A549 (cell line): ENCODE measurements around the gene SCGB1C1.

ENCODE experiments used
- BCL3 ChIP-seq: fragments of >200 bp; sonication (Bioruptor Twin); formaldehyde crosslinking; IDR thresholded peaks from 3 replicates; pipeline ENCODE4 v1.6.1; 2016
- ESRRA ChIP-seq: fragments of 150-350 bp; IDR thresholded peaks from 2 replicates; pipeline ENCODE4 v1.6.1; 2014; ENCODE audit warnings: mild to moderate bottlenecking, low read length, borderline replicate concordance
- GATA3 ChIP-seq: IDR thresholded peaks from 2 replicates; pipeline ENCODE4 v1.6.1; 2012; ENCODE audit warnings: borderline replicate concordance
- HMGXB4 ChIP-seq: fragments of 250-450 bp; sonication (Bioruptor Pico); IDR thresholded peaks from 2 replicates; pipeline ENCODE4 v1.5.0; 2021; ENCODE audit warnings: mild to moderate bottlenecking, moderate library complexity, borderline replicate concordance
- MAFK ChIP-seq: fragments of 450-650 bp; IDR thresholded peaks from 2 replicates; pipeline ENCODE4 v1.6.1; 2014; ENCODE audit not compliant: partially characterized antibody
- MYC ChIP-seq: IDR thresholded peaks from 2 replicates; pipeline ENCODE4 v1.6.1; 2012; ENCODE audit warnings: mild to moderate bottlenecking, inconsistent platforms, low read length, improper control_type of control experiment, borderline replicate concordance
- NFE2L2 ChIP-seq: fragments of 150-350 bp; conservative IDR thresholded peaks from 2 replicates; pipeline ENCODE4 v1.6.1; 2014; ENCODE audit warnings: low read length
- POLR2A ChIP-seq: IDR thresholded peaks from 2 replicates; pipeline ENCODE4 v1.6.1; 2012; ENCODE audit warnings: mild to moderate bottlenecking, low read length
- RAD21 ChIP-seq, 2 experiments: fragments of >200 bp in 1 of 2; sonication (Bioruptor Twin) in 1 of 2; formaldehyde crosslinking in 1 of 2; IDR thresholded peaks in 1 of 2; conservative IDR thresholded peaks in 1 of 2; 2 replicates in 1 of 2; 3 replicates in 1 of 2; pipeline ENCODE4 v1.6.1; 2012 to 2018; ENCODE audit warnings: inconsistent platforms in 1 of 2
- RFX5 ChIP-seq: fragments of 450-650 bp; IDR thresholded peaks from 2 replicates; pipeline ENCODE4 v1.7.1; 2014; ENCODE audit warnings: antibody characterized with exemption, mild to moderate bottlenecking, moderate library complexity
- TF ChIP-seq, protein P1 (sequence below): fragments of >200 bp; sonication (Bioruptor Twin); formaldehyde crosslinking; IDR thresholded peaks from 3 replicates; pipeline ENCODE4 v1.5.1; 2016
- TF ChIP-seq, protein P2 (sequence below): IDR thresholded peaks from 2 replicates; pipeline ENCODE4 v1.6.1; 2012
- TF ChIP-seq, protein P3 (sequence below): fragments of 200-600 bp; sonication (generic); IDR thresholded peaks from 2 replicates; pipeline ENCODE4 v1.6.1; 2016; ENCODE audit warnings: antibody characterized with exemption, mild to moderate bottlenecking, moderate library complexity

DNA sequence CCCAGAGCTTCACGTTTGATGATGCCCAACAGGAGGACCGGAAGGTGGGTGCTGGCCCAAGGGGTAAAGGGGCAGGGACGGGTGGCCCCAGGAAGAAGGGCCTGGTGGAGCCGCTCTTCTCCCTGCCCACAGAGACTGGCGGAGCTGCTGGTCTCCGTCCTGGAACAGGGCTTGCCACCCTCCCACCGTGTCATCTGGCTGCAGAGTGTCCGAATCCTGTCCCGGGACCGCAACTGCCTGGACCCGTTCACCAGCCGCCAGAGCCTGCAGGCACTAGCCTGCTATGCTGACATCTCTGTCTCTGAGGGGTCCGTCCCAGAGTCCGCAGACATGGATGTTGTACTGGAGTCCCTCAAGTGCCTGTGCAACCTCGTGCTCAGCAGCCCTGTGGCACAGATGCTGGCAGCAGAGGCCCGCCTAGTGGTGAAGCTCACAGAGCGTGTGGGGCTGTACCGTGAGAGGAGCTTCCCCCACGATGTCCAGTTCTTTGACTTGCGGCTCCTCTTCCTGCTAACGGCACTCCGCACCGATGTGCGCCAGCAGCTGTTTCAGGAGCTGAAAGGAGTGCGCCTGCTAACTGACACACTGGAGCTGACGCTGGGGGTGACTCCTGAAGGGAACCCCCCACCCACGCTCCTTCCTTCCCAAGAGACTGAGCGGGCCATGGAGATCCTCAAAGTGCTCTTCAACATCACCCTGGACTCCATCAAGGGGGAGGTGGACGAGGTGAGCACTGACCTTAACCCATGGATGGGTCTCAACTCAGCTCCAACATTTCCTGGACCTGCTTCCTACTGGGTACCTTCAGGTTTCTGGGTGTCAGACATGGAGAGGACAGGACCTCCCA, 16.6 kb downstream of the SCGB1C1 start:
- TF ChIP-seq, protein P1, sequence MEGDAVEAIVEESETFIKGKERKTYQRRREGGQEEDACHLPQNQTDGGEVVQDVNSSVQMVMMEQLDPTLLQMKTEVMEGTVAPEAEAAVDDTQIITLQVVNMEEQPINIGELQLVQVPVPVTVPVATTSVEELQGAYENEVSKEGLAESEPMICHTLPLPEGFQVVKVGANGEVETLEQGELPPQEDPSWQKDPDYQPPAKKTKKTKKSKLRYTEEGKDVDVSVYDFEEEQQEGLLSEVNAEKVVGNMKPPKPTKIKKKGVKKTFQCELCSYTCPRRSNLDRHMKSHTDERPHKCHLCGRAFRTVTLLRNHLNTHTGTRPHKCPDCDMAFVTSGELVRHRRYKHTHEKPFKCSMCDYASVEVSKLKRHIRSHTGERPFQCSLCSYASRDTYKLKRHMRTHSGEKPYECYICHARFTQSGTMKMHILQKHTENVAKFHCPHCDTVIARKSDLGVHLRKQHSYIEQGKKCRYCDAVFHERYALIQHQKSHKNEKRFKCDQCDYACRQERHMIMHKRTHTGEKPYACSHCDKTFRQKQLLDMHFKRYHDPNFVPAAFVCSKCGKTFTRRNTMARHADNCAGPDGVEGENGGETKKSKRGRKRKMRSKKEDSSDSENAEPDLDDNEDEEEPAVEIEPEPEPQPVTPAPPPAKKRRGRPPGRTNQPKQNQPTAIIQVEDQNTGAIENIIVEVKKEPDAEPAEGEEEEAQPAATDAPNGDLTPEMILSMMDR: no peak
- TF ChIP-seq POLR2A (no peak), HMGXB4 (no peak), RAD21 (conservative IDR thresholded peaks at IDR 0.05 in 1 of 2, IDR thresholded peaks at IDR 0.05 in 1 of 2) (no peak), NFE2L2 (no peak), MYC (no peak), GATA3 (no peak), BCL3 (no peak), ESRRA (no peak), RFX5 (no peak), MAFK (no peak)
- TF ChIP-seq, protein P2, sequence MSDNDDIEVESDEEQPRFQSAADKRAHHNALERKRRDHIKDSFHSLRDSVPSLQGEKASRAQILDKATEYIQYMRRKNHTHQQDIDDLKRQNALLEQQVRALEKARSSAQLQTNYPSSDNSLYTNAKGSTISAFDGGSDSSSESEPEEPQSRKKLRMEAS: no peak; the same call in 1 of the 2 replicates
- TF ChIP-seq, protein P3, sequence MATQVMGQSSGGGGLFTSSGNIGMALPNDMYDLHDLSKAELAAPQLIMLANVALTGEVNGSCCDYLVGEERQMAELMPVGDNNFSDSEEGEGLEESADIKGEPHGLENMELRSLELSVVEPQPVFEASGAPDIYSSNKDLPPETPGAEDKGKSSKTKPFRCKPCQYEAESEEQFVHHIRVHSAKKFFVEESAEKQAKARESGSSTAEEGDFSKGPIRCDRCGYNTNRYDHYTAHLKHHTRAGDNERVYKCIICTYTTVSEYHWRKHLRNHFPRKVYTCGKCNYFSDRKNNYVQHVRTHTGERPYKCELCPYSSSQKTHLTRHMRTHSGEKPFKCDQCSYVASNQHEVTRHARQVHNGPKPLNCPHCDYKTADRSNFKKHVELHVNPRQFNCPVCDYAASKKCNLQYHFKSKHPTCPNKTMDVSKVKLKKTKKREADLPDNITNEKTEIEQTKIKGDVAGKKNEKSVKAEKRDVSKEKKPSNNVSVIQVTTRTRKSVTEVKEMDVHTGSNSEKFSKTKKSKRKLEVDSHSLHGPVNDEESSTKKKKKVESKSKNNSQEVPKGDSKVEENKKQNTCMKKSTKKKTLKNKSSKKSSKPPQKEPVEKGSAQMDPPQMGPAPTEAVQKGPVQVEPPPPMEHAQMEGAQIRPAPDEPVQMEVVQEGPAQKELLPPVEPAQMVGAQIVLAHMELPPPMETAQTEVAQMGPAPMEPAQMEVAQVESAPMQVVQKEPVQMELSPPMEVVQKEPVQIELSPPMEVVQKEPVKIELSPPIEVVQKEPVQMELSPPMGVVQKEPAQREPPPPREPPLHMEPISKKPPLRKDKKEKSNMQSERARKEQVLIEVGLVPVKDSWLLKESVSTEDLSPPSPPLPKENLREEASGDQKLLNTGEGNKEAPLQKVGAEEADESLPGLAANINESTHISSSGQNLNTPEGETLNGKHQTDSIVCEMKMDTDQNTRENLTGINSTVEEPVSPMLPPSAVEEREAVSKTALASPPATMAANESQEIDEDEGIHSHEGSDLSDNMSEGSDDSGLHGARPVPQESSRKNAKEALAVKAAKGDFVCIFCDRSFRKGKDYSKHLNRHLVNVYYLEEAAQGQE: no peak
